Measurements from ENCODE around the gene KDM6B. TPM values are rescaled to one million over a fixed set of nuclear protein-coding genes. Genes with fewer than 3 reads are reported as not detected.

KDM6B gene
- total RNA-seq, 1 donor from 2014 or later: 117 TPM

DNA sequence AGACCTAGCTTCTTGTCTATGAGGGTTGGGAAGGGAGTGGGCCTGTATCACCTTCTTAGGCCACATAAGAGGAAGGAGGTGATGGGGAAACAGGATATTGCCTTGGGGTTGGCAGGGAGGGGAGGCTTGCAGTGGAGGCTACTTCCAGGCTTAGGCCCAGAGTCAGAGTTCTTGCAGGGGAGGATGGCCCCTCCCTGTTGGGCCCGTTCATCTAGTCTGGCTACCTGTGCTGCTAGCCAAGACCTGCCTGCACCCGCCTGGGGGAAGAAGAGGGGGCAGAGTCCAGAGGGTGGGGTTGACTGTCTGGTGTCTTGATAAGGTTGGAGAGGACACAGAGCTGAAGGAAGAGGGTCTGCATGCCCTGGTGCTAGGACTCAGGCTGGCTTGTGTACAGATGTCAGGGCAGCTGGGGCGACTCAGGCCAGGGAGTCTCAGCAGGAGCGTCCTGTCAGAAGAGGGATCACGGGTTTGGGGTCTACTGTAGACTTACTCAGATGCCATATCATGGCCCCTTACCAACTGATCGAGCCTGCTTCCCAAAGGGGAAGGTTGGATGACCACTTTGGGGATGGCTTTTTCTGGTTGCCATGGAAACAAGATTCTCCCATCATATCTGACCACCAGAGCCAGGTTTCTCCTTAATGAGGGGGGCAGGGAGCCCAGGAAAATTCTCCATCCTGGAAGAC, 5.3 kb downstream of the KDM6B start:
- H3K4me1 Mint-ChIP-seq (ENCODE audit: low read depth): peaks cover 56% of the 10 kb centered on the region
- H3K4me3 Mint-ChIP-seq (ENCODE audit: low read depth): peak overlapping the region; percentile 72
- TF ChIP-seq, protein P1, sequence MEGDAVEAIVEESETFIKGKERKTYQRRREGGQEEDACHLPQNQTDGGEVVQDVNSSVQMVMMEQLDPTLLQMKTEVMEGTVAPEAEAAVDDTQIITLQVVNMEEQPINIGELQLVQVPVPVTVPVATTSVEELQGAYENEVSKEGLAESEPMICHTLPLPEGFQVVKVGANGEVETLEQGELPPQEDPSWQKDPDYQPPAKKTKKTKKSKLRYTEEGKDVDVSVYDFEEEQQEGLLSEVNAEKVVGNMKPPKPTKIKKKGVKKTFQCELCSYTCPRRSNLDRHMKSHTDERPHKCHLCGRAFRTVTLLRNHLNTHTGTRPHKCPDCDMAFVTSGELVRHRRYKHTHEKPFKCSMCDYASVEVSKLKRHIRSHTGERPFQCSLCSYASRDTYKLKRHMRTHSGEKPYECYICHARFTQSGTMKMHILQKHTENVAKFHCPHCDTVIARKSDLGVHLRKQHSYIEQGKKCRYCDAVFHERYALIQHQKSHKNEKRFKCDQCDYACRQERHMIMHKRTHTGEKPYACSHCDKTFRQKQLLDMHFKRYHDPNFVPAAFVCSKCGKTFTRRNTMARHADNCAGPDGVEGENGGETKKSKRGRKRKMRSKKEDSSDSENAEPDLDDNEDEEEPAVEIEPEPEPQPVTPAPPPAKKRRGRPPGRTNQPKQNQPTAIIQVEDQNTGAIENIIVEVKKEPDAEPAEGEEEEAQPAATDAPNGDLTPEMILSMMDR (IDR thresholded peaks at IDR 0.05; ENCODE audit: unreplicated experiment): no peak
- H3K27me3 Mint-ChIP-seq: no peaks in the 10 kb centered on the region
- peak overlapping the region; percentile 44 for H3K27ac Mint-ChIP-seq
- H3K9me3 Mint-ChIP-seq (ENCODE audit: low read depth): no peaks in the 10 kb centered on the region
- H3K36me3 Mint-ChIP-seq (ENCODE audit: insufficient read depth): peaks cover 9% of the 10 kb centered on the region
- DNase-seq (ENCODE audit: low spot score, unreplicated experiment): no peak

DNA sequence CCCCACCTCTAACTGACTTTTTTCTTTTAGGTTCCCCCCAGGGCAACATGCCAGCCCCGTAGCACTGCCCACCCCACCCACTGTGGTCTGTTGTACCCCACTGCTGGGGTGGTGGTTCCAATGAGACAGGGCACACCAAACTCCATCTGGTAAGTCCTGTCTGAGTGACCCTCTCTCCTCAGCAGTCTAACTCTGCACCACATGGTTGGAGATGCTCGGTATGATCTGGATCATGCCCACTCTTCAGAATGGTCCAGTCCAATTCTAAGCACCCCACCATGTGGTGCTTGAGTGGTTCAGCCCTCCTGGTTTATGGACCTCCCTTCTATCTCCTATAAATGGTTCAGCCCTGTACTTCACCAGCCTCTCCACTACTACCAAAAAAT, 5.9 kb downstream of the KDM6B start:
- H3K4me1 Mint-ChIP-seq (ENCODE audit: low read depth): peaks cover 55% of the 10 kb centered on the region
- TF ChIP-seq, protein P1 (IDR thresholded peaks at IDR 0.05; ENCODE audit: unreplicated experiment): no peak
- no peak for DNase-seq (ENCODE audit: low spot score, unreplicated experiment)
- H3K9me3 Mint-ChIP-seq (ENCODE audit: low read depth): no peaks in the 10 kb centered on the region
- H3K27me3 Mint-ChIP-seq: no peaks in the 10 kb centered on the region
- peak overlapping the region; percentile 82 for H3K4me3 Mint-ChIP-seq (ENCODE audit: low read depth)
- H3K36me3 Mint-ChIP-seq (ENCODE audit: insufficient read depth): peaks cover 9% of the 10 kb centered on the region
- H3K27ac Mint-ChIP-seq: no peak overlapping the region

DNA sequence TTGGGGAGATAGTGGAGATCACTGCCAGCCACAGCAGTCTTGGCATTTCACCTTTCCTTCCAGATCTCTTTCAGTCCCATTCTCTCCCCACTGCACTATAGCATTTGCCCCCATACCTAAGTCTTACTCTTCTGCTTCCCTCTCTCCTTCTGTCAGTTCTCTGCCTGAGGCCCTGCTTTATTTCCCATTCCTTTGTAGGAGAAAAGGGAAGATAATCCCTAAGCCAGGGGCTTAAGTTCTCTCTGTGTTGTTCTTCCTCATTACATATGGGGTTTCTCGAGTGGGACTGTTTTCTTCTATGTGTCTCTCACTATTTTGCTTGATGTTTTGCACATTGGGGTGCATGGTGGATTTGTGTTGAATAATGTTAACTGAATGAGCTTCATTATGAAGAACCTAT, 6.4 kb downstream of the KDM6B start:
- H3K4me3 Mint-ChIP-seq (ENCODE audit: low read depth): peak overlapping the region; percentile 82
- peaks cover 9% of the 10 kb centered on the region for H3K36me3 Mint-ChIP-seq (ENCODE audit: insufficient read depth)
- H3K27me3 Mint-ChIP-seq: no peaks in the 10 kb centered on the region
- H3K27ac Mint-ChIP-seq: peak overlapping the region; percentile 96
- DNase-seq (ENCODE audit: low spot score, unreplicated experiment): no peak
- peaks cover 56% of the 10 kb centered on the region for H3K4me1 Mint-ChIP-seq (ENCODE audit: low read depth)
- H3K9me3 Mint-ChIP-seq (ENCODE audit: low read depth): no peaks in the 10 kb centered on the region
- TF ChIP-seq, protein P1 (IDR thresholded peaks at IDR 0.05; ENCODE audit: unreplicated experiment): no peak

DNA sequence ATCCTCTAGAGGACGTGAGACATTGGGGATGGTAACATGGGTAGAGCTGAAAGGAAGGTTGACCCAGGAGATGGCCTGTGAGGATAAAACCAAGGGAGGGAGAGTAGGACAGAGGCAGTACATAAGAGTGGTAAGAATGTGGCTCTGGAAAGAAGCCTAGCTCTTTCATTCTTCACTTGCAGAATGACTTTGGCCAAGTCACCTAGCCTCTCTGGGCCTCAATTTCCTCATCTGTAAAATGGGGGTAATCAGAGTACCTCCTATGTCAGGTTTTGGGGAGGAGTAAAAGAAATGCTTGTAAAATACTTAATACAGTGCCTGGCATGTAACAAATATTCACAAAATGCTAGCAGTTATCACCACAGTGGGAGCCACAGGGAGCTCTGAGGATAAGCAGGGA, 6.9 kb downstream of the KDM6B start:
- Mint-ChIP-seq H3K36me3 (ENCODE audit: insufficient read depth) (peaks cover 9% of the 10 kb centered on the region), H3K27ac (peak overlapping the region; percentile 96), H3K4me1 (ENCODE audit: low read depth) (peaks cover 58% of the 10 kb centered on the region), H3K27me3 (no peaks in the 10 kb centered on the region), H3K4me3 (ENCODE audit: low read depth) (peak overlapping the region; percentile 82), H3K9me3 (ENCODE audit: low read depth) (no peaks in the 10 kb centered on the region)
- no peak for DNase-seq (ENCODE audit: low spot score, unreplicated experiment)
- TF ChIP-seq, protein P1 (IDR thresholded peaks at IDR 0.05; ENCODE audit: unreplicated experiment): no peak

DNA sequence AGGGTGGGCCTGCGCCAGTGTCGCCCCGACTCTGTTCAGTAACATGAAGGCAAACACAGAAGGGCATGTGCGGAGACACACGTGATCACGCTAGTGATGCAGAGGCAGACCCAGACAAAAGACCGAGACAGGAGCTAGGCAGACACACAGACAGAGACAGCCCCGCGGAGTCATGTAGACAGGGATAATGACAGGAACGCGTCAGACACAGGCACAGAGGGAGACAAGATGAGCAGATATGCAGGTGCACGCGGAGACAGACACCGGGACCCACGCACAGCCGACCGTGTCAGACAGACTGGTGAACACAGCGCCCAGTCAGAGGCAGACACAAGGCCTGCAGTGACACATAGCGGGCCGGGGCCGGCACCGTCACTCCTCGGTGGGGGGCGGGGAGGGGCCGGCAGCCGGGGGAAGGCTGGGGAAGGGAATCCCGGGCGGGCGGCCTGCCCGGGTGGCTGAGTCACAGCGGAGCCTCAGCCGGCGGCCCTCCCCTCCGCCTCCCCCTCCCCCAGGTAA, 7.4 kb downstream of the KDM6B start:
- no peaks in the 10 kb centered on the region for H3K27me3 Mint-ChIP-seq
- no peak for DNase-seq (ENCODE audit: low spot score, unreplicated experiment)
- peak overlapping the region; percentile 94 for H3K4me3 Mint-ChIP-seq (ENCODE audit: low read depth)
- H3K9me3 Mint-ChIP-seq (ENCODE audit: low read depth): no peaks in the 10 kb centered on the region
- peaks cover 10% of the 10 kb centered on the region for H3K36me3 Mint-ChIP-seq (ENCODE audit: insufficient read depth)
- TF ChIP-seq, protein P1 (IDR thresholded peaks at IDR 0.05; ENCODE audit: unreplicated experiment): no peak
- H3K4me1 Mint-ChIP-seq (ENCODE audit: low read depth): peaks cover 56% of the 10 kb centered on the region
- H3K27ac Mint-ChIP-seq: peak overlapping the region; percentile 96
